Uterus (tissue), 2 donors: ENCODE measurements around the gene PDLIM7.

ENCODE experiments used
- POLR2A ChIP-seq, 2 donors: fragments of 450-650 bp; IDR thresholded peaks; one replicate each; pipeline ENCODE4 v1.6.1; 2016; ENCODE audit warnings: antibody characterized with exemption in 2 of 2, mild to moderate bottlenecking in 1 of 2, moderate library complexity in 1 of 2
- TF ChIP-seq, protein P1 (sequence below), 4 experiments: fragments of 200-600 bp in 2 of 4; fragments of 450-650 bp in 2 of 4; sonication (generic) in 2 of 4; IDR thresholded peaks; one replicate each; pipeline ENCODE4 v1.5.1; 2016 to 2019; ENCODE audit warnings: antibody characterized with exemption in 4 of 4, mild to moderate bottlenecking in 2 of 4, moderate library complexity in 1 of 4

DNA sequence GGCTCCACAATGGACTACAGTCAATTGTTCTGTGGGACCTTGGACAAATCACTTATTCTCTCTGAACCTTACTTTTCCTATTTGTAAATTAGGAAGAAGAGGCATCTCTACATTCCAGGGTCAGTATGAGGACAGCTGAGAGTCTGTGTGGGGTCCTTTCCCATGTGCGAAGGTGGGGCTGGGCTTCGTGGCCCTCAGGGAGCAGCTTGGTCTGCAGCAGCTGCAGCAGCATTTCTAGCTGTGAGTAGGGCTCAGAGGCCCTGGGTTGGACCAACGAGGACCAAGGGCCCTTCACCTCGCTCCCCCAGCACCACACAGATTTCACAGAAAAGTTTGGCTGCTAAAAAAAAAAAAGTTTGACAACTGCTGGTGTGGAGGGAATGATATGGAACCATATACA lies 28.8 kb upstream of the PDLIM7 start:
- TF ChIP-seq, protein P1, sequence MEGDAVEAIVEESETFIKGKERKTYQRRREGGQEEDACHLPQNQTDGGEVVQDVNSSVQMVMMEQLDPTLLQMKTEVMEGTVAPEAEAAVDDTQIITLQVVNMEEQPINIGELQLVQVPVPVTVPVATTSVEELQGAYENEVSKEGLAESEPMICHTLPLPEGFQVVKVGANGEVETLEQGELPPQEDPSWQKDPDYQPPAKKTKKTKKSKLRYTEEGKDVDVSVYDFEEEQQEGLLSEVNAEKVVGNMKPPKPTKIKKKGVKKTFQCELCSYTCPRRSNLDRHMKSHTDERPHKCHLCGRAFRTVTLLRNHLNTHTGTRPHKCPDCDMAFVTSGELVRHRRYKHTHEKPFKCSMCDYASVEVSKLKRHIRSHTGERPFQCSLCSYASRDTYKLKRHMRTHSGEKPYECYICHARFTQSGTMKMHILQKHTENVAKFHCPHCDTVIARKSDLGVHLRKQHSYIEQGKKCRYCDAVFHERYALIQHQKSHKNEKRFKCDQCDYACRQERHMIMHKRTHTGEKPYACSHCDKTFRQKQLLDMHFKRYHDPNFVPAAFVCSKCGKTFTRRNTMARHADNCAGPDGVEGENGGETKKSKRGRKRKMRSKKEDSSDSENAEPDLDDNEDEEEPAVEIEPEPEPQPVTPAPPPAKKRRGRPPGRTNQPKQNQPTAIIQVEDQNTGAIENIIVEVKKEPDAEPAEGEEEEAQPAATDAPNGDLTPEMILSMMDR (IDR thresholded peaks at IDR 0.05): no peak
- TF ChIP-seq POLR2A (IDR thresholded peaks at IDR 0.05): no peak
